GM18951 (cell line): ENCODE measurements around the gene RIPOR3.
"Not testable (repeated sequence)": the region's sequence is repeated elsewhere in the genome, so short reads cannot be mapped to it uniquely, and the experiment has no call there.

ENCODE experiments used
- POLR2A ChIP-seq: IDR thresholded peaks from 4 replicates; pipeline ENCODE4 v1.6.1; 2011; ENCODE audit warnings: mild to moderate bottlenecking; ENCODE audit not compliant: insufficient read length, insufficient read depth; ENCODE audit errors: extremely low read depth
- in situ Hi-C: fragments of 300-500 bp; cut with MboI; formaldehyde crosslinking; loops from one replicate; pipeline ENCODE4 v1.12.0; 2022; ENCODE audit warnings: low sequenced_read_pairs, mixed read lengths, inconsistent platforms; ENCODE audit not compliant: unreplicated experiment

RIPOR3 gene

GRCh38 chr20:50625986-50626677 lies 65.2 kb downstream of the RIPOR3 start:
- no peak for TF ChIP-seq POLR2A
- in situ Hi-C loops, result no loop called here

- no peak for TF ChIP-seq POLR2A
- in situ Hi-C loops, result no loop called here
These were observed 66.9 kb downstream of the RIPOR3 start for GRCh38 chr20:50624351-50625016.

- in situ Hi-C loops, result no loop called here
These were observed 70.2 kb downstream of the RIPOR3 start for GRCh38 chr20:50621068-50621665.

GRCh38 chr20:50620459-50620858 lies 70.9 kb downstream of the RIPOR3 start:
- in situ Hi-C loops, result not testable (repeated sequence)

More at GRCh38 chr20:50621068-50621665, 70.2 kb downstream of the RIPOR3 start:
- TF ChIP-seq POLR2A, result no peak

GRCh38 chr20:50618537-50618936 lies 72.8 kb downstream of the RIPOR3 start:
- in situ Hi-C loops, result no loop called here

GRCh38 chr20:50617022-50617421 lies 74.3 kb downstream of the RIPOR3 start:
- no peak for TF ChIP-seq POLR2A
- in situ Hi-C loops, result no loop called here

More at GRCh38 chr20:50618537-50618936, 72.8 kb downstream of the RIPOR3 start:
- no peak for TF ChIP-seq POLR2A

GRCh38 chr20:50615407-50615806 lies 75.9 kb downstream of the RIPOR3 start:
- in situ Hi-C loops, result no loop called here

GRCh38 chr20:50613438-50614169 lies 77.7 kb downstream of the RIPOR3 start:
- no peak for TF ChIP-seq POLR2A
- in situ Hi-C loops, result no loop called here

More at GRCh38 chr20:50615407-50615806, 75.9 kb downstream of the RIPOR3 start:
- TF ChIP-seq POLR2A, result no peak

GRCh38 chr20:50611128-50611810 lies 80.1 kb downstream of the RIPOR3 start:
- TF ChIP-seq POLR2A, result no peak

GRCh38 chr20:50610212-50610718 lies 81.1 kb downstream of the RIPOR3 start:
- TF ChIP-seq POLR2A, result no peak
- in situ Hi-C loops, result no loop called here

More at GRCh38 chr20:50611128-50611810, 80.1 kb downstream of the RIPOR3 start:
- in situ Hi-C loops, result no loop called here

GRCh38 chr20:50609438-50609989 lies 81.8 kb downstream of the RIPOR3 start:
- in situ Hi-C loops, result no loop called here
- no peak for TF ChIP-seq POLR2A

- in situ Hi-C loops, result no loop called here
- TF ChIP-seq POLR2A, result no peak
These were observed 82.6 kb downstream of the RIPOR3 start for GRCh38 chr20:50608750-50609104.
